Sigmoid colon (tissue), 7 donors: ENCODE measurements around the gene CRIP3. TPM values are rescaled to one million over a fixed set of nuclear protein-coding genes. Genes with fewer than 3 reads are reported as not detected.

ENCODE experiments used
- DNase-seq: peaks from one replicate; pipeline ENCODE4 v3.0.0-alpha.2; 2019
- H3K27ac ChIP-seq, 4 donors: fragments of 200-600 bp; sonication (generic); one replicate each; pipeline ENCODE4 v1.5.1; 2016 to 2019; ENCODE audit warnings: mild to moderate bottlenecking in 1 of 4
- H3K27me3 ChIP-seq, 3 donors: fragments of 200-600 bp; sonication (generic); one replicate each; pipeline ENCODE4 v1.5.1; 2019; ENCODE audit warnings: mild to moderate bottlenecking in 1 of 3
- H3K36me3 ChIP-seq, 4 donors: fragments of 200-600 bp; sonication (generic); one replicate each; pipeline ENCODE4 v1.5.1; 2016 to 2019
- H3K4me1 ChIP-seq, 4 donors: fragments of 200-600 bp; sonication (generic); one replicate each; pipeline ENCODE4 v1.5.1; 2017 to 2019
- H3K4me3 ChIP-seq, 4 donors: fragments of 200-600 bp; sonication (generic); one replicate each; pipeline ENCODE4 v1.5.1; 2017 to 2019; ENCODE audit warnings: mild to moderate bottlenecking in 2 of 4, moderate library complexity in 1 of 4
- H3K9me3 ChIP-seq, 4 donors: fragments of 200-600 bp in 3 of 4; sonication (generic) in 3 of 4; one replicate each; pipeline versions ENCODE4 v1.5.1 to v1.6.1; 2013 to 2019
- CTCF ChIP-seq, 4 experiments: fragments of 450-650 bp in 3 of 4; fragments of 200-600 bp in 1 of 4; IDR thresholded peaks; one replicate each; pipeline ENCODE4 v1.5.1; 2016 to 2019; ENCODE audit warnings: antibody characterized with exemption in 4 of 4, mild to moderate bottlenecking in 3 of 4, moderate library complexity in 2 of 4
- EP300 ChIP-seq, 4 donors: sonication (generic); formaldehyde crosslinking; IDR thresholded peaks; one replicate each; pipeline ENCODE4 v1.6.1; 2017; ENCODE audit warnings: antibody characterized with exemption in 4 of 4
- POLR2A ChIP-seq, 2 donors: fragments of 450-650 bp; IDR thresholded peaks; one replicate each; pipeline ENCODE4 v1.6.1; 2016; ENCODE audit warnings: antibody characterized with exemption in 2 of 2, mild to moderate bottlenecking in 2 of 2, moderate library complexity in 2 of 2
- POLR2AphosphoS5 ChIP-seq, 4 donors: sonication (generic); formaldehyde crosslinking; IDR thresholded peaks; one replicate each; pipeline ENCODE4 v1.6.1; 2017; ENCODE audit warnings: antibody characterized with exemption in 4 of 4
- WGBS, 2 donors: extraction: QIAGEN DNeasy Blood & Tissue Kit; methylation state at CpG; one replicate each; pipeline ENCODE4 v1.1.7; 2013; 5-methylcytosine and 5-hydroxymethylcytosine counted together
- intact Hi-C: fragments of 100-400 bp; cut with DNase I; formaldehyde crosslinking; loops from one replicate; pipeline ENCODE4 v1.15.1; 2023
- polyA plus RNA-seq, 3 donors: library from polyadenylated mRNA; stranded (reverse); fragments of 200-250 nt; gene quantifications; one replicate each; pipeline ENCODE4 v1.2.3, GENCODE V29; 2013
- total RNA-seq, 4 donors: library from RNA; depleted of rRNA; stranded (reverse); fragments of >200 nt; gene quantifications; one replicate each; pipeline ENCODE4 v1.1.0, GENCODE V29; 2016
- donor health status: healthy with polysubstance abuse.
- donor health status: Bipolar disorder and iron deficiency.
- donor health status: healthy.

Gene CRIP3
- total and polyA plus RNA-seq, 7 donors = 5.2 TPM; not detected in 6

GRCh38 chr6:43290339-43290904 lies 18.2 kb downstream of the CRIP3 start:
- intact Hi-C loops = no loop called here
- H3K27ac ChIP-seq = no peak overlapping the region
- H3K4me1 ChIP-seq = peaks cover 0 to 2% (median 0%) of the 10 kb centered on the region in 4 donors
- H3K9me3 ChIP-seq = no peaks in the 10 kb centered on the region
- TF ChIP-seq CTCF (IDR thresholded peaks at IDR 0.05) = no peak
- no peak for TF ChIP-seq POLR2A (IDR thresholded peaks at IDR 0.05)
- no peak for TF ChIP-seq POLR2AphosphoS5 (IDR thresholded peaks at IDR 0.05)
- H3K4me3 ChIP-seq = no peak overlapping the region
- 50 to 56% methylated on average over 3 of the region's 3 CpGs for WGBS, 2 donors
- DNase-seq = no peak
- H3K36me3 ChIP-seq = no peaks in the 10 kb centered on the region
- peaks cover 1 to 10% (median 6%) of the 10 kb centered on the region in 3 donors for H3K27me3 ChIP-seq

GRCh38 chr6:43287717-43288679 lies 20.6 kb downstream of the CRIP3 start:
- intact Hi-C loops = no loop called here
- 39 to 70% methylated on average over 7 of the region's 7 CpGs for WGBS, 2 donors
- Histone ChIP-seq H3K4me1 (peaks cover 0 to 10% (median 0%) of the 10 kb centered on the region in 4 donors), H3K27ac (no peak overlapping the region), H3K36me3 (no peaks in the 10 kb centered on the region), H3K9me3 (no peaks in the 10 kb centered on the region), H3K4me3 (no peak overlapping the region), H3K27me3 (peaks cover 7 to 34% (median 19%) of the 10 kb centered on the region in 3 donors)
- TF ChIP-seq POLR2A (IDR thresholded peaks at IDR 0.05) (no peak), CTCF (IDR thresholded peaks at IDR 0.05) (no peak), EP300 (IDR thresholded peaks at IDR 0.05) (no peak), POLR2AphosphoS5 (IDR thresholded peaks at IDR 0.05) (no peak)
- DNase-seq = no peak

- no peak for DNase-seq
- TF ChIP-seq CTCF (IDR thresholded peaks at IDR 0.05) = peak in 1 of 4 experiments; percentile 18
- TF ChIP-seq EP300 (IDR thresholded peaks at IDR 0.05) = no peak
- H3K27me3 ChIP-seq = peaks cover 7 to 36% (median 19%) of the 10 kb centered on the region in 3 donors
- no peak overlapping the region for H3K27ac ChIP-seq
- H3K9me3 ChIP-seq = no peaks in the 10 kb centered on the region
- WGBS, 2 donors = 72 to 80% methylated on average over 10 of the region's 10 CpGs
- H3K4me3 ChIP-seq = no peak overlapping the region
- H3K4me1 ChIP-seq = peaks cover 0 to 10% (median 0%) of the 10 kb centered on the region in 4 donors
- intact Hi-C loops = no loop called here
- H3K36me3 ChIP-seq = no peaks in the 10 kb centered on the region
These were observed 21.5 kb downstream of the CRIP3 start for GRCh38 chr6:43286980-43287716.

- Histone ChIP-seq H3K4me3 (no peak overlapping the region), H3K27me3 (peaks cover 7 to 36% (median 19%) of the 10 kb centered on the region in 3 donors), H3K36me3 (no peaks in the 10 kb centered on the region), H3K4me1 (peaks cover 0 to 10% (median 0%) of the 10 kb centered on the region in 4 donors), H3K27ac (no peak overlapping the region), H3K9me3 (no peaks in the 10 kb centered on the region)
- intact Hi-C loops = no loop called here
- 92 to 95% methylated on average over 6 of the region's 6 CpGs for WGBS, 2 donors
- TF ChIP-seq CTCF (IDR thresholded peaks at IDR 0.05) (no peak), POLR2AphosphoS5 (IDR thresholded peaks at IDR 0.05) (no peak), POLR2A (IDR thresholded peaks at IDR 0.05) (no peak)
- DNase-seq = no peak
These were observed 22.1 kb downstream of the CRIP3 start for GRCh38 chr6:43286456-43286979.
